Effector CD8-positive, alpha-beta T cell (primary cell): ENCODE results near the gene IYD.
"Not testable (repeated sequence)": the region's sequence is repeated elsewhere in the genome, so short reads cannot be mapped to it uniquely, and the experiment has no call there.

ENCODE experiments used
- DNase-seq: peaks from one replicate; lab custom pipeline; 2025; lab: John Stamatoyannopoulos, UW

The IYD gene

GRCh38 chr6:150435360-150435759, 66.5 kb downstream of the IYD start:
- DNase-seq: no peak

DNA sequence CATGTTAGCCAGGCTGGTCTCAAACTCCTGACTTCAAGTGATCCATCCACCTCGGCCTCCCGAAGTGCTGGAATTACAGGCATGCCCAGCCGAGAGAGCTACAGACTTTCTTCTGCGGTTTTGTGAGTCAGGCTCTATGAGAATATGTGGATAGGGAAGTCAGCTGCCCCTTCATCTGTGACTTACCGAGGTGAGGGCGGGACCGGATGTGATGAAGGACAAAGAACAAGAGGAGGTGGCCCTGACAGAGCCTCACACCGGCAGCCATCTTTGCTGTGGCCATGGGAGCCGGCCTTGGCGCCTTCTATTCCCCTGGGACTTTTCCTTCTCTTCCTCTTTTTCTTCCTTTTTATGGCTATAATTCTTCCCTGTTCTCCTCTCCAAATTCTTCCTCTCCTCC, 67.0 kb downstream of the IYD start:
- no peak for DNase-seq

- no peak for DNase-seq
Observed at GRCh38 chr6:150439373-150439772, 70.6 kb downstream of the IYD start.

DNA sequence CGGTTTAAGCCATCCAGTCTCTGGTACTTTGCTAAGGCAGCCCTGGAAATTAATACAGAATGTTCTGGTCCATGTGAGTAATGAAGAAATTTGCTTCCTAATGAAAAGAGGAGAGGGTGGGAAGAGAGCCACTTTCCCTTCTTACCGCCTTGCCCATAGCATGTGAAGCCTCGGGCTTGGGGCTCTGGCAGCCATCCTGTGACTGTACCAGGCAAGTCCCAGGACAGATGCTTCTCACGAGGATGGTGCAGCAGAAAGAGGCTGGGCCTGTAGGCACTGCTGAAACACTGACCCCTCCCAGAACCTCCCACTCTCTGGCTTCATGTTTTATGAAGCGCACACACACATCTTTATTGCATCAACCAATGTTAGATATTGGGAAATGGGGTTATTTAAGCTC, 74.8 kb downstream of the IYD start:
- no peak for DNase-seq

DNA sequence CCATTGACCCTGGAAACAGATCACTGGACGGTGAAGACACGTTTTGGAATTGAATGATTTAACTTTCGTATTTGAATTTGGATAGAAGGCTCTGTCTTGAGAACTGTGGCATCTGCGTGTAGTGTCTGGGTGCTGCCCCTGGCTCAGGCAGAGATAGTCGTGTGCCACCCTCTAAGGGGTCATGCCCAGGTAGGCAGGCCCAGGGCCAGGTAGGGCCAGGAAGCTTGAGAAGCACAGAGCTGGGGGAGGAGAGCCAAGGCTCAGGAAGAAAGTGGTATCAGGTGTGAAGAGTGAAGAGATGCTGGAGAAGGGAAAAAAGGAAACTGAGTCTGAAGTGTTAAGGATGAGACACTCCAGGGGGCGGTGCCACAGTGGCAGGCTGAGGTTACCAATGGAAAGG, 75.5 kb downstream of the IYD start:
- no peak for DNase-seq

GRCh38 chr6:150445486-150445885, 76.7 kb downstream of the IYD start:
- no peak for DNase-seq

DNA sequence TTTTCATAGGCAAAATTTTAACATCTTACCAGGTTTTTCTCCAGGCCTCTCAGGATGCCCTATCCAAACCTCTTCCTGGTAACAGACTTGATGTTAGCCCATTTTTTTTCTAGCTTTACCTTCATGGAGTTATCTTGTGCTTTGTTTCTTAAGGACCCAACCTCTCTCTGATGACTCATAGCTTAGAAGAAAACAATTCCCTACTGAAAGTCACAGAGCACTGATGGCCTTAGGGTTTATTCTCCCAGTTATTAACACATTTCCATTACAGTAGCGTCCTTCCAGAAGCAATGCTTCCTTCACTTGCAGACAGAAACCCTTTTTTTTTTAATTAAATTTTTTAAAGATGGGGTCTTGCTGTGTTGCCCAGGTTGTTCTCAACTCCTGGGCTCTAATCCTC, 79.4 kb downstream of the IYD start:
- no peak for DNase-seq

DNA sequence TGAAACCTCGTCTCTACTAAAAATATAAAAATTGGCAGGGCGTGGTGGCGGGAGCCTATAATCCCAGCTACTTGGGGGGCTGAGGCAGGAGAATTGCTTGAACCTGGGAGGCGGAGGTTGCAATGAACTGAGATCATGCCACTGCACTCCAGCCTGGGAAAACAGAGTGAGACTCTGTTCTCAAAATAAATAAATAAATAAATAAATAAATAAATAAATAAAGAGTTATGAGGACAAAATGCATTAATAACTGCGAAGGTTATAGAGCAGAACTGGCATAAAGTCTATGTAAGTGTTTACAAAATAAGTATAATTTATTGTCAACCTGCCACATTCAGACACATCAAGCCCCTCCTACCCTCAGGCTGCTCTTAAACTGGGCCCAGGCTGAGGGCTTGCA, 80.2 kb downstream of the IYD start:
- DNase-seq: not testable (repeated sequence)

DNA sequence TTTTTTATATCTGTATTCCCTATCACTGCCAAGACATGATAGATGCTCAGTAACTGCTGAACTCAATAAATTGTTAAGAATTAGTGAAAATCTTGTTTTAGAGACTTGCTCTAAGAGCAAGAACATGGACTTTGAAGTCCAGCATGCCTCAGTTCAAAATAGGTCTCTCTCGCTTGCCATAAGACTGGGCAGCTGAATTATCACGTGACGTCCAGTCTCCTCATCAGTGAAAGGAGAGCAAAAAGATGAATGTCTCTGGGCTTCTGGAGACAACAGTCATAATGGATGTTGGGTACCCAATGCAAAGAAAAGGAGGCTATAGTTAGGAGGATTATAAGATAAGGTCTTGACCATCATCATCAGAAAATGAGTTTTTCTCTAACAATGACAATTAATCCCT, 82.1 kb downstream of the IYD start:
- DNase-seq: no peak

GRCh38 chr6:150451807-150452427, 83.1 kb downstream of the IYD start:
- DNase-seq: no peak

DNA sequence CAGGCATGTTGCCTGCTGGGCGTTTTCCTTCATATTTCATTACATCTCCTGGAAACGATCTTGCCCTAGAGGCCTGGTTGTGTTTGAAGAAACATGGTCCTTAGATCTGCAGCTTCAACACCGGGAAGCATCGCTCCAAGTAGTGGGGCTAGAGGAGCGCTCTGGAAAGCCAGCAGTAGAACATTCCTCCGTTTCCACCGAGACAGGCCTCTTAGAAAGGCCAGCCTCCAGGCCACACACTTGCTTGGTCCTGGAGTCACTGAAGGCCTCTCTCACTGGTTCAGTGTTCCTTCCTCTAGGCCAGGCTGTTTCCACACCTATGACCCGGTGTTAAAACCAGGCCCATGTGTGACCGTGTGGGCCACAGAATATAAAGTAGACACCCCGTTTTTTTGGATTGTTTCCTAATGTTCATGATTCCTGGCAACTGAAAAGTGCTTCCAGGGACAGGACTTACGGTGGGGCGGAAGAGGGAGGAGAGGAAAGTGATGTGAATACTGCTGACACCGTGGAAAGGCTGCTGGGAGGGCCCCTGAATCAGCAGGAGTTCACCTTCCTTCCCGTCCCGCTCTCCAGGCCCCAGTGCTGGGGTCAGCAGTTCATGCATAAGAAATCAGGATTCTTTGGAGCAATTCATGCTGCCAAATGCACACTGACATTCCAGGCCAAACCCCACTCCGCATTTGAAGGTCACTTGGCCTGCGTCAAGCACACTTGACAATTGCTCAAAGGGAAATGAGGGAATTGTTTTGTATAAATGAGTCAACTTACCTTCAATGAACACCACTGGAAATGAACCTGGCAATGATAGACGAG, 83.8 kb downstream of the IYD start:
- DNase-seq: no peak

GRCh38 chr6:150453357-150453756, 84.5 kb downstream of the IYD start:
- DNase-seq: no peak
